Prostate gland (tissue), 2 donors: Measurements from ENCODE around the gene ATRAID.

Source experiments
- CTCF ChIP-seq, 4 experiments: fragments of 200-600 bp in 2 of 4; fragments of 450-650 bp in 2 of 4; sonication (generic) in 2 of 4; IDR thresholded peaks; 1 replicate in 3 of 4; 2 replicates in 1 of 4; pipeline ENCODE4 v1.5.1; 2016 to 2019; ENCODE audit warnings: antibody characterized with exemption in 4 of 4, mild to moderate bottlenecking in 2 of 4, moderate library complexity in 2 of 4
- POLR2A ChIP-seq: fragments of 450-650 bp; IDR thresholded peaks from one replicate; pipeline ENCODE4 v1.6.1; 2016; ENCODE audit warnings: antibody characterized with exemption, mild to moderate bottlenecking

GRCh38 chr2:27250652-27251379 is 39.0 kb downstream of the ATRAID start:
- TF ChIP-seq CTCF (IDR thresholded peaks at IDR 0.05): no peak
- no peak for TF ChIP-seq POLR2A
